Measurements from ENCODE around the gene XRCC3.

Gene XRCC3

GRCh38 chr14:103733651-103734050 is 18.4 kb upstream of the XRCC3 start:
- no peak overlapping the region for H3K4me3 Mint-ChIP-seq
- no peak overlapping the region for H3K27ac Mint-ChIP-seq
- no peaks in the 10 kb centered on the region for H3K9me3 Mint-ChIP-seq
- DNase-seq (ENCODE audit: low spot score in 2 of 2): no peak
- H3K36me3 Mint-ChIP-seq: peaks cover 53% of the 10 kb centered on the region
- no peaks in the 10 kb centered on the region for H3K4me1 Mint-ChIP-seq
- ATAC-seq: no peak

GRCh38 chr14:103732868-103733620 is 17.8 kb upstream of the XRCC3 start:
- ATAC-seq: no peak
- no peak for DNase-seq (ENCODE audit: low spot score in 2 of 2)
- no peak overlapping the region for H3K4me3 Mint-ChIP-seq
- no peaks in the 10 kb centered on the region for H3K9me3 Mint-ChIP-seq
- peak overlapping the region; percentile 46 for H3K27ac Mint-ChIP-seq
- H3K4me1 Mint-ChIP-seq: no peaks in the 10 kb centered on the region
- peaks cover 52% of the 10 kb centered on the region for H3K36me3 Mint-ChIP-seq

- Mint-ChIP-seq H3K4me3 (no peak overlapping the region), H3K27ac (peak overlapping the region; percentile 46), H3K9me3 (no peaks in the 10 kb centered on the region), H3K36me3 (peaks cover 45% of the 10 kb centered on the region), H3K4me1 (no peaks in the 10 kb centered on the region)
- DNase-seq (ENCODE audit: low spot score in 2 of 2) (no peak), ATAC-seq (peak; percentile 5)
Observed at GRCh38 chr14:103731916-103732867, 16.9 kb upstream of the XRCC3 start.

- DNase-seq (ENCODE audit: low spot score in 2 of 2) (no peak), ATAC-seq (no peak)
- no peaks in the 10 kb centered on the region for H3K9me3 Mint-ChIP-seq
- peaks cover 45% of the 10 kb centered on the region for H3K36me3 Mint-ChIP-seq
- H3K27ac Mint-ChIP-seq: no peak overlapping the region
- no peaks in the 10 kb centered on the region for H3K4me1 Mint-ChIP-seq
- no peak overlapping the region for H3K4me3 Mint-ChIP-seq
Observed at GRCh38 chr14:103731481-103731880, 16.2 kb upstream of the XRCC3 start.

GRCh38 chr14:103730490-103731035 is 15.3 kb upstream of the XRCC3 start:
- DNase-seq (ENCODE audit: low spot score in 2 of 2) (no peak), ATAC-seq (peak; percentile 3)
- H3K36me3 Mint-ChIP-seq: peaks cover 45% of the 10 kb centered on the region

GRCh38 chr14:103729496-103730448 is 14.5 kb upstream of the XRCC3 start:
- H3K4me1 Mint-ChIP-seq: no peaks in the 10 kb centered on the region
- H3K4me3 Mint-ChIP-seq: no peak overlapping the region
- peak overlapping the region; percentile 50 for H3K27ac Mint-ChIP-seq

More at GRCh38 chr14:103730490-103731035, 15.3 kb upstream of the XRCC3 start:
- H3K9me3 Mint-ChIP-seq: no peaks in the 10 kb centered on the region
- no peaks in the 10 kb centered on the region for H3K4me1 Mint-ChIP-seq
- no peak overlapping the region for H3K4me3 Mint-ChIP-seq
- peak overlapping the region; percentile 50 for H3K27ac Mint-ChIP-seq

GRCh38 chr14:103728721-103729120 is 13.5 kb upstream of the XRCC3 start:
- DNase-seq (ENCODE audit: low spot score in 2 of 2) (no peak), ATAC-seq (no peak)
- Mint-ChIP-seq H3K36me3 (peaks cover 34% of the 10 kb centered on the region), H3K4me1 (no peaks in the 10 kb centered on the region), H3K27ac (no peak overlapping the region), H3K9me3 (no peaks in the 10 kb centered on the region), H3K4me3 (no peak overlapping the region)

More at GRCh38 chr14:103729496-103730448, 14.5 kb upstream of the XRCC3 start:
- H3K36me3 Mint-ChIP-seq: peaks cover 42% of the 10 kb centered on the region
- ATAC-seq (peak; percentile 11), DNase-seq (ENCODE audit: low spot score in 2 of 2) (no peak)
- H3K9me3 Mint-ChIP-seq: no peaks in the 10 kb centered on the region

GRCh38 chr14:103728141-103728540 is 12.9 kb upstream of the XRCC3 start:
- H3K9me3 Mint-ChIP-seq: no peaks in the 10 kb centered on the region
- peaks cover 32% of the 10 kb centered on the region for H3K36me3 Mint-ChIP-seq
- no peaks in the 10 kb centered on the region for H3K4me1 Mint-ChIP-seq
- no peak for ATAC-seq
- H3K27ac Mint-ChIP-seq: no peak overlapping the region
- H3K4me3 Mint-ChIP-seq: no peak overlapping the region
- no peak for DNase-seq (ENCODE audit: low spot score in 2 of 2)

- no peaks in the 10 kb centered on the region for H3K9me3 Mint-ChIP-seq
- DNase-seq (ENCODE audit: low spot score in 2 of 2): no peak
- no peak overlapping the region for H3K27ac Mint-ChIP-seq
- H3K36me3 Mint-ChIP-seq: peaks cover 29% of the 10 kb centered on the region
- no peaks in the 10 kb centered on the region for H3K4me1 Mint-ChIP-seq
- no peak overlapping the region for H3K4me3 Mint-ChIP-seq
- no peak for ATAC-seq
Observed at GRCh38 chr14:103727313-103727980, 12.2 kb upstream of the XRCC3 start.

GRCh38 chr14:103726474-103726873 is 11.2 kb upstream of the XRCC3 start:
- Mint-ChIP-seq H3K36me3 (peaks cover 29% of the 10 kb centered on the region), H3K27ac (no peak overlapping the region), H3K4me3 (no peak overlapping the region), H3K4me1 (peaks cover 5% of the 10 kb centered on the region), H3K9me3 (no peaks in the 10 kb centered on the region)
- no peak for ATAC-seq
- no peak for DNase-seq (ENCODE audit: low spot score in 2 of 2)

- DNase-seq (ENCODE audit: low spot score in 2 of 2): no peak
- Mint-ChIP-seq H3K4me3 (no peak overlapping the region), H3K27ac (no peak overlapping the region), H3K9me3 (no peaks in the 10 kb centered on the region), H3K4me1 (peaks cover 10% of the 10 kb centered on the region), H3K36me3 (peaks cover 28% of the 10 kb centered on the region)
- no peak for ATAC-seq
Observed at GRCh38 chr14:103725739-103726395, 10.6 kb upstream of the XRCC3 start.

- Mint-ChIP-seq H3K9me3 (no peaks in the 10 kb centered on the region), H3K27ac (no peak overlapping the region), H3K4me1 (peaks cover 15% of the 10 kb centered on the region), H3K36me3 (peaks cover 20% of the 10 kb centered on the region), H3K4me3 (no peak overlapping the region)
- ATAC-seq (no peak), DNase-seq (ENCODE audit: low spot score in 2 of 2) (no peak)
Observed at GRCh38 chr14:103725001-103725682, 9.9 kb upstream of the XRCC3 start.

GRCh38 chr14:103724116-103724515 is 8.9 kb upstream of the XRCC3 start:
- Mint-ChIP-seq H3K4me3 (no peak overlapping the region), H3K4me1 (peaks cover 25% of the 10 kb centered on the region), H3K36me3 (peaks cover 10% of the 10 kb centered on the region), H3K27ac (no peak overlapping the region), H3K9me3 (no peaks in the 10 kb centered on the region)
- no peak for ATAC-seq
- DNase-seq (ENCODE audit: low spot score in 2 of 2): no peak

All from stimulated activated effector memory CD8-positive, alpha-beta T cell treated with anti-CD3 and anti-CD28 coated beads, Interleukin-12 subunit alpha, Interleukin-12 subunit beta, amount 100 ng/mL, for 72 hours (primary cell).